ENCODE data around the gene DYNC2I2. TPM values are rescaled to one million over a fixed set of nuclear protein-coding genes. Genes with fewer than 3 reads are reported as not detected.
A peak's percentile ranks its signal among the peaks of the same experiment; 100 is the strongest.
"Not testable (repeated sequence)": the region's sequence is repeated elsewhere in the genome, so short reads cannot be mapped to it uniquely, and the experiment has no call there.

DYNC2I2 gene
- polyA plus RNA-seq, 1 donor from 2014 or later: 82.5 TPM

GRCh38 chr9:128702445-128702948, 45.9 kb upstream of the DYNC2I2 start, which contains the start of gene PKN3:
Gene PKN3, plus strand, starts transcription at chr9:128702503. Its CDS starts 413 bp downstream, at chr9:128702916.
- no peaks in the 10 kb centered on the region for H3K79me2 ChIP-seq (replicated peaks; ENCODE audit: insufficient read depth, low read length)
- no peaks in the 10 kb centered on the region for H3K9me3 ChIP-seq (ENCODE audit: low read length)
- no peak within 1 kb of the TSS for H2AFZ ChIP-seq (ENCODE audit: low read depth, low read length)
- no peak within 1 kb of the TSS for H3K4me2 ChIP-seq (ENCODE audit: low read length)
- H3K9ac ChIP-seq (ENCODE audit: low read length): peak within 1 kb of the TSS; percentile 45
- peaks cover 3% of the 10 kb centered on the region for H3K27me3 ChIP-seq (ENCODE audit: insufficient read depth, low read depth, low read length)
- peak within 1 kb of the TSS; percentile 73 for H3K4me3 ChIP-seq (ENCODE audit: low read length)
- no peaks in the 10 kb centered on the region for H3K36me3 ChIP-seq (ENCODE audit: insufficient read depth, low read length)
- H3K27ac ChIP-seq (ENCODE audit: low read length): no peak within 1 kb of the TSS
- H3K9me2 ChIP-seq (ENCODE audit: insufficient read depth, low read length): no peaks in the 10 kb centered on the region
- no peaks in the 10 kb centered on the region for H4K20me1 ChIP-seq (ENCODE audit: insufficient read depth)
- no peaks in the 10 kb centered on the region for H3F3A ChIP-seq (ENCODE audit: insufficient read depth, low read length, poor library complexity, severe bottlenecking)
- TF ChIP-seq SMC3 (conservative IDR thresholded peaks at IDR 0.05; ENCODE audit: poor library complexity): peak; percentile 63
- TF ChIP-seq MXI1 (conservative IDR thresholded peaks at IDR 0.05; ENCODE audit: poor library complexity, severe bottlenecking): peak; percentile 42
- no peak for TF ChIP-seq TAF1 (IDR thresholded peaks at IDR 0.05; ENCODE audit: low read depth)
- peak; percentile 58 for TF ChIP-seq RAD21 (conservative IDR thresholded peaks at IDR 0.05)
- peak; percentile 93 for TF ChIP-seq CTCF (IDR thresholded peaks at IDR 0.05; ENCODE audit: poor library complexity, severe bottlenecking)
- no peak for TF ChIP-seq EP300 (conservative IDR thresholded peaks at IDR 0.05; ENCODE audit: poor library complexity, severe bottlenecking)

GRCh38 chr9:128701227-128701854, 44.7 kb upstream of the DYNC2I2 start:
- no peaks in the 10 kb centered on the region for H3K79me2 ChIP-seq (replicated peaks; ENCODE audit: insufficient read depth, low read length)
- no peak overlapping the region for H2AFZ ChIP-seq (ENCODE audit: low read depth, low read length)
- TF ChIP-seq EZH2 (IDR thresholded peaks at IDR 0.05; ENCODE audit: borderline replicate concordance, insufficient read depth, low read length, poor library complexity, severe bottlenecking) (no peak), SMC3 (conservative IDR thresholded peaks at IDR 0.05; ENCODE audit: poor library complexity) (no peak), RAD21 (conservative IDR thresholded peaks at IDR 0.05) (no peak), POLR2AphosphoS5 (IDR thresholded peaks at IDR 0.05) (no peak), EP300 (conservative IDR thresholded peaks at IDR 0.05; ENCODE audit: poor library complexity, severe bottlenecking) (no peak), REST (IDR thresholded peaks at IDR 0.05; ENCODE audit: borderline replicate concordance) (no peak)
- no peak overlapping the region for H3K27ac ChIP-seq (ENCODE audit: low read length)
- no peak overlapping the region for H3K9ac ChIP-seq (ENCODE audit: low read length)
- no peaks in the 10 kb centered on the region for H3K9me2 ChIP-seq (ENCODE audit: insufficient read depth, low read length)
- H3K4me3 ChIP-seq (ENCODE audit: low read length): no peak overlapping the region
- H3K4me2 ChIP-seq (ENCODE audit: low read length): no peak overlapping the region
- H3K9me3 ChIP-seq (ENCODE audit: low read length): no peaks in the 10 kb centered on the region
- H4K20me1 ChIP-seq (ENCODE audit: insufficient read depth): no peaks in the 10 kb centered on the region
- H3F3A ChIP-seq (ENCODE audit: insufficient read depth, low read length, poor library complexity, severe bottlenecking): no peaks in the 10 kb centered on the region
- no peaks in the 10 kb centered on the region for H3K36me3 ChIP-seq (ENCODE audit: insufficient read depth, low read length)
- peaks cover 3% of the 10 kb centered on the region for H3K27me3 ChIP-seq (ENCODE audit: insufficient read depth, low read depth, low read length)

- H3K4me2 ChIP-seq (ENCODE audit: low read length); H3F3A ChIP-seq (ENCODE audit: insufficient read depth, low read length, poor library complexity, severe bottlenecking): not testable (repeated sequence)
Observed at GRCh38 chr9:128699096-128699795, 42.6 kb upstream of the DYNC2I2 start.

More at GRCh38 chr9:128699096-128699795, 42.6 kb upstream of the DYNC2I2 start:
- not testable (repeated sequence) for H4K20me1 ChIP-seq (ENCODE audit: insufficient read depth); H3K9ac ChIP-seq (ENCODE audit: low read length); H3K79me2 ChIP-seq (replicated peaks; ENCODE audit: insufficient read depth, low read length); H3K36me3 ChIP-seq (ENCODE audit: insufficient read depth, low read length); H3K4me3 ChIP-seq (ENCODE audit: low read length); H3K27me3 ChIP-seq (ENCODE audit: insufficient read depth, low read depth, low read length); H3K9me2 ChIP-seq (ENCODE audit: insufficient read depth, low read length); H3K27ac ChIP-seq (ENCODE audit: low read length); H2AFZ ChIP-seq (ENCODE audit: low read depth, low read length); H3K9me3 ChIP-seq (ENCODE audit: low read length)
